H9 (cell line): ENCODE results near the gene ARHGAP35. TPM values are rescaled to one million over a fixed set of nuclear protein-coding genes. Genes with fewer than 3 reads are reported as not detected.
A peak's percentile ranks its signal among the peaks of the same experiment; 100 is the strongest.

ENCODE experiments used
- DNase-seq: peaks from one replicate; pipeline ENCODE4 v3.0.0-alpha.2; 2017
- H2AFZ ChIP-seq: one replicate; pipeline ENCODE4 v1.6.1; 2013; ENCODE audit warnings: mild to moderate bottlenecking, low read length, control low read depth, moderate library complexity
- H2AK5ac ChIP-seq: 2 replicates; pipeline ENCODE4 v1.6.1; 2013; ENCODE audit warnings: low read length, control low read depth, mixed read lengths; ENCODE audit not compliant: insufficient read length
- H2BK120ac ChIP-seq: one replicate; pipeline ENCODE4 v1.6.1; 2013; ENCODE audit warnings: low read depth, mild to moderate bottlenecking, low read length, control low read depth, inconsistent platforms; ENCODE audit not compliant: poor library complexity, severe bottlenecking
- H2BK12ac ChIP-seq: 2 replicates; pipeline ENCODE4 v1.6.1; 2013; ENCODE audit warnings: low read length, control low read depth, mixed read lengths, low read depth; ENCODE audit not compliant: insufficient read length
- H2BK15ac ChIP-seq: 2 replicates; pipeline ENCODE4 v1.6.1; 2013; ENCODE audit warnings: low read depth, low read length, control low read depth
- H2BK20ac ChIP-seq: one replicate; pipeline ENCODE4 v1.6.1; 2013; ENCODE audit warnings: low read depth, mild to moderate bottlenecking, low read length, control low read depth, inconsistent platforms; ENCODE audit not compliant: poor library complexity, severe bottlenecking
- H2BK5ac ChIP-seq: 2 replicates; pipeline ENCODE4 v1.6.1; 2013; ENCODE audit warnings: low read length, control low read depth, mixed read lengths; ENCODE audit not compliant: insufficient read length
- H3K14ac ChIP-seq: 2 replicates; pipeline ENCODE4 v1.6.1; 2013; ENCODE audit warnings: low read length, control low read depth; ENCODE audit not compliant: insufficient read depth
- H3K18ac ChIP-seq: 2 replicates; pipeline ENCODE4 v1.6.1; 2013; ENCODE audit warnings: low read depth, mild to moderate bottlenecking, mixed read lengths, low read length, control low read depth; ENCODE audit not compliant: insufficient read length
- H3K23ac ChIP-seq: 2 replicates; pipeline ENCODE4 v1.6.1; 2013; ENCODE audit warnings: low read length, control low read depth, mixed read lengths, low read depth; ENCODE audit not compliant: insufficient read length
- H3K23me2 ChIP-seq: 2 replicates; pipeline ENCODE4 v1.6.1; 2013; ENCODE audit warnings: low read depth, mild to moderate bottlenecking, mixed read lengths, low read length, control low read depth; ENCODE audit not compliant: insufficient read length, poor library complexity, severe bottlenecking
- H3K27ac ChIP-seq: 2 replicates; pipeline ENCODE4 v1.5.1; 2013; ENCODE audit warnings: low read length, control low read depth, mixed read lengths, low read depth; ENCODE audit not compliant: insufficient read length
- H3K27me3 ChIP-seq: 2 replicates; pipeline ENCODE4 v1.6.1; 2013; ENCODE audit warnings: low read length, control low read depth, inconsistent platforms; ENCODE audit not compliant: insufficient read depth
- H3K4ac ChIP-seq: 2 replicates; pipeline ENCODE4 v1.6.1; 2013; ENCODE audit warnings: low read depth, mild to moderate bottlenecking, control low read depth, inconsistent platforms, low read length, moderate library complexity
- H3K4me1 ChIP-seq: 2 replicates; pipeline ENCODE4 v1.6.1; 2013; ENCODE audit warnings: low read length, control low read depth, inconsistent platforms; ENCODE audit not compliant: insufficient read depth
- H3K4me2 ChIP-seq: 2 replicates; pipeline ENCODE4 v1.6.1; 2013; ENCODE audit warnings: low read length, control low read depth, mixed read lengths; ENCODE audit not compliant: insufficient read length, insufficient read depth
- H3K56ac ChIP-seq: 2 replicates; pipeline ENCODE4 v1.6.1; 2013; ENCODE audit warnings: low read depth, mild to moderate bottlenecking, mixed read lengths, low read length, control low read depth; ENCODE audit not compliant: insufficient read length
- H3K79me1 ChIP-seq: 2 replicates; pipeline ENCODE4 v1.6.1; 2013; ENCODE audit warnings: low read depth, mild to moderate bottlenecking, moderate library complexity, low read length, control low read depth, inconsistent platforms; ENCODE audit not compliant: insufficient read depth, poor library complexity, severe bottlenecking
- H3K79me2 ChIP-seq: 2 replicates; pipeline ENCODE4 v1.6.1; 2013; ENCODE audit warnings: low read length, control low read depth, inconsistent platforms; ENCODE audit not compliant: insufficient read depth
- H3K9ac ChIP-seq: 2 replicates; pipeline ENCODE4 v1.6.1; 2013; ENCODE audit warnings: low read length, control low read depth, mixed read lengths; ENCODE audit not compliant: insufficient read length; ENCODE audit errors: extremely low read depth
- H3K9me3 ChIP-seq: one replicate; pipeline ENCODE4 v1.6.1; 2013; ENCODE audit warnings: low read depth, low read length, inconsistent platforms; ENCODE audit not compliant: control insufficient read depth
- H3T11ph ChIP-seq: one replicate; pipeline ENCODE4 v1.6.1; 2013; ENCODE audit warnings: mild to moderate bottlenecking, low read length, control low read depth, inconsistent platforms
- H4K20me1 ChIP-seq: one replicate; pipeline ENCODE4 v1.6.1; 2013; ENCODE audit not compliant: control insufficient read depth, insufficient read length, insufficient read depth
- H4K5ac ChIP-seq: 2 replicates; pipeline ENCODE4 v1.6.1; 2013; ENCODE audit warnings: low read depth, mild to moderate bottlenecking, mixed read lengths, low read length, control low read depth; ENCODE audit not compliant: insufficient read length
- H4K8ac ChIP-seq: replicated peaks from 2 replicates; pipeline ENCODE4 v1.6.1; 2013; ENCODE audit warnings: low read length, control low read depth, mixed read lengths, low read depth; ENCODE audit not compliant: insufficient read length
- H4K91ac ChIP-seq: 2 replicates; pipeline ENCODE4 v1.6.1; 2013; ENCODE audit warnings: low read depth, mild to moderate bottlenecking, moderate library complexity, mixed read lengths, low read length, control low read depth; ENCODE audit not compliant: insufficient read length
- H3K27ac Mint-ChIP-seq, 3 experiments: 2 replicates in 2 of 3; 3 replicates in 1 of 3; pipeline ENCODE4 v1.8.0; 2020 to 2021; ENCODE audit warnings: mixed read lengths in 3 of 3, mild to moderate bottlenecking in 1 of 3, moderate library complexity in 1 of 3
- H3K27me3 Mint-ChIP-seq: 2 replicates; pipeline ENCODE4 v1.8.0; 2021; ENCODE audit warnings: low read depth, mild to moderate bottlenecking, moderate library complexity, mixed read lengths
- H3K36me3 Mint-ChIP-seq, 3 experiments: 2 replicates in 2 of 3; 3 replicates in 1 of 3; pipeline ENCODE4 v1.8.0; 2020 to 2021; ENCODE audit warnings: low read depth in 3 of 3, mixed read lengths in 3 of 3; ENCODE audit not compliant: insufficient read depth in 1 of 3
- H3K4me1 Mint-ChIP-seq, 2 experiments: 2 replicates each; pipeline ENCODE4 v1.8.0; 2020; ENCODE audit warnings: mixed read lengths in 2 of 2
- H3K4me3 Mint-ChIP-seq, 2 experiments: 2 replicates in 1 of 2; 3 replicates in 1 of 2; pipeline ENCODE4 v1.8.0; 2020 to 2021; ENCODE audit warnings: mild to moderate bottlenecking in 2 of 2, mixed read lengths in 2 of 2, moderate library complexity in 1 of 2
- H3K9me3 Mint-ChIP-seq, 2 experiments: 2 replicates in 1 of 2; 3 replicates in 1 of 2; pipeline ENCODE4 v1.8.0; 2020; ENCODE audit warnings: mild to moderate bottlenecking in 2 of 2, mixed read lengths in 2 of 2, moderate library complexity in 1 of 2
- CTCF ChIP-seq: fragments of 200-600 bp; sonication (generic); conservative IDR thresholded peaks from 3 replicates; pipeline ENCODE4 v1.8.0; 2021; ENCODE audit warnings: antibody characterized with exemption, mild to moderate bottlenecking
- WGBS: extraction: QIAGEN DNeasy Blood & Tissue Kit; methylation state at CpG from one replicate; pipeline ENCODE4 v1.1.7; 2013; ENCODE audit warnings: missing lambda C conversion rate, low lambda C conversion rate, mixed read lengths; ENCODE audit not compliant: insufficient read length; ENCODE audit errors: extremely low coverage; 5-methylcytosine and 5-hydroxymethylcytosine counted together
- total RNA-seq: library from RNA; stranded (reverse); gene quantifications from 2 replicates; pipeline ENCODE4 v1.2.1, GENCODE V29; 2021

The ARHGAP35 gene
- total RNA-seq, 1 experiment from 2014 or later: 49.8 TPM

DNA sequence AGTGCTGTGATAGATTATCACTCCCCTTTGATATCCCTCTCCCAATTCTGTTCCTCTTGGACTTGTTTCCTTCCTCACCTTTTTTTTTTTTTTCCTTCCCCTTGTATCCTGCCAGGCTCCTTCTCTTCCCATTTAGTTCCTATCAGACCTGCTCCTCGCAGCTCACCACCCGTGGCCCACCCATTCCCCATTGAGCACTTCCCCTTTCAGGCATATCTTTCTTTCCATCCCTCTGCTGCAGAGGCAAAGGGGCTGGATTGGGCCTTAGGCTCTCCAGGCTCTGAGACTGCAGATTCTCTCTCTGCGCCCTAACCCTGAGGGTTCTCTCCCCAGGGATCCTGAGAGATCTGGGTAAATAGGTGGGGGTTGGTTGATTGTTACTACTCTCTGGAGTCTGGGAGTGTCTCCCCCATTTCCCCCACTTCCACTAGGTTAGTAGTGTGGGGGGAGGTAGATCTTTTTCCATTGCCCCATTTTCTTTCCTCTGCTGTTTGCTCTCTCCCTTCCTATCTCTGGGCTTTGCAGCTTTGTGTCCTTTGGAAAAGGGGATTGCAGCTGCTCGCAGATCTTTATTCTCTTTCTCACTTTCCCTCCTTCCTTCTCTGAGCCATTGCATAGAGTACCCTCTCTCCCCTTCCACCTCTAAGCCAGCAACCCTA, 2.3 kb downstream of the ARHGAP35 start:
- no peak for TF ChIP-seq CTCF
- Histone ChIP-seq H3K23me2 (peaks cover 26% of the 10 kb centered on the region), H3K18ac (no peak overlapping the region), H3K56ac (no peak overlapping the region), H3K27ac (no peak overlapping the region), H2BK15ac (no peak overlapping the region), H3T11ph (no peak overlapping the region), H2BK5ac (no peak overlapping the region), H2BK12ac (no peak overlapping the region), H3K9me3 (no peaks in the 10 kb centered on the region), H4K5ac (no peak overlapping the region), H4K8ac (no peak overlapping the region), H4K91ac (no peak overlapping the region), H4K20me1 (peaks cover 2% of the 10 kb centered on the region), H3K4me1 (peaks cover 3% of the 10 kb centered on the region; the same call in 1 of the 2 replicates), H3K9ac (peak overlapping the region; percentile 20), H3K23ac (no peak overlapping the region), H3K4ac (no peak overlapping the region), H3K27me3 (no peaks in the 10 kb centered on the region), H2BK120ac (no peak overlapping the region), H2AK5ac (no peak overlapping the region), H3K14ac (no peak overlapping the region), H3K79me1 (no peaks in the 10 kb centered on the region), H2AFZ (no peak overlapping the region), H3K79me2 (peaks cover 53% of the 10 kb centered on the region), H3K4me2 (peak overlapping the region; percentile 99), H2BK20ac (no peak overlapping the region)
- Mint-ChIP-seq H3K36me3 (peaks cover 3 to 8% (median 7%) of the 10 kb centered on the region in 3 experiments; a peak in 6 of 7 replicates), H3K4me3 (no peak overlapping the region), H3K4me1 (peaks cover 17 to 19% of the 10 kb centered on the region in 2 experiments), H3K27ac (no peak overlapping the region), H3K27me3 (no peaks in the 10 kb centered on the region), H3K9me3 (no peaks in the 10 kb centered on the region)
- WGBS: no CpG with 5 or more reads among the region's 4 CpGs
- DNase-seq: no peak
